ELF-1 (cell line): Measurements from ENCODE around the gene FBXL3.
A peak's percentile ranks its signal among the peaks of the same experiment; 100 is the strongest.
"Not testable (repeated sequence)": the region's sequence is repeated elsewhere in the genome, so short reads cannot be mapped to it uniquely, and the experiment has no call there.

ENCODE experiments used
- DNase-seq: peaks from one replicate; pipeline ENCODE4 v3.0.0-alpha.2; 2016; ENCODE audit warnings: low read depth, low spot score

Gene FBXL3

GRCh38 chr13:76983676-76984075 is 43.3 kb downstream of the FBXL3 start:
- no peak for DNase-seq

- no peak for DNase-seq
Observed at GRCh38 chr13:76982061-76982460, 44.9 kb downstream of the FBXL3 start.

GRCh38 chr13:76980075-76980718 is 46.8 kb downstream of the FBXL3 start:
- DNase-seq: peak; percentile 94

GRCh38 chr13:76976929-76977328 is 50.0 kb downstream of the FBXL3 start:
- DNase-seq: no peak

- no peak for DNase-seq
Observed at GRCh38 chr13:76976490-76976889, 50.5 kb downstream of the FBXL3 start.

GRCh38 chr13:76975863-76976262 is 51.1 kb downstream of the FBXL3 start:
- no peak for DNase-seq

GRCh38 chr13:76974618-76974975 is 52.4 kb downstream of the FBXL3 start:
- no peak for DNase-seq

GRCh38 chr13:76973920-76974617 is 52.9 kb downstream of the FBXL3 start:
- peak; percentile 62 for DNase-seq

GRCh38 chr13:76971851-76972829 is 54.8 kb downstream of the FBXL3 start:
- DNase-seq: no peak

- DNase-seq: no peak
Observed at GRCh38 chr13:76971215-76971614, 55.7 kb downstream of the FBXL3 start.

- no peak for DNase-seq
Observed at GRCh38 chr13:76969488-76970365, 57.2 kb downstream of the FBXL3 start.

GRCh38 chr13:76968041-76968440 is 58.9 kb downstream of the FBXL3 start:
- DNase-seq: peak; percentile 89

GRCh38 chr13:76967031-76967430 is 59.9 kb downstream of the FBXL3 start:
- no peak for DNase-seq

GRCh38 chr13:76965759-76966421 is 61.1 kb downstream of the FBXL3 start:
- DNase-seq: no peak

GRCh38 chr13:76959734-76960133 is 67.2 kb downstream of the FBXL3 start:
- not testable (repeated sequence) for DNase-seq

GRCh38 chr13:76958841-76959432 is 68.0 kb downstream of the FBXL3 start:
- no peak for DNase-seq

GRCh38 chr13:76955661-76956060 is 71.3 kb downstream of the FBXL3 start:
- no peak for DNase-seq
